Measurements from ENCODE around the gene SRXN1. TPM values are rescaled to one million over a fixed set of nuclear protein-coding genes. Genes with fewer than 3 reads are reported as not detected.
"Not testable (repeated sequence)": the region's sequence is repeated elsewhere in the genome, so short reads cannot be mapped to it uniquely, and the experiment has no call there.

Gene SRXN1
- total and polyA plus RNA-seq, 2 experiments from 2014 or later: 21.4 to 21.6 TPM

- no peak for DNase-seq (ENCODE audit: low read depth in 1 of 2, low spot score in 1 of 2)
- no peak overlapping the region for H3K27ac ChIP-seq
- TF ChIP-seq CTCF (IDR thresholded peaks at IDR 0.05; ENCODE audit: low read depth, low read length): no peak
Observed at GRCh38 chr20:642398-643174, 10.4 kb downstream of the SRXN1 start.

GRCh38 chr20:642013-642397 lies 11.0 kb downstream of the SRXN1 start:
- H3K36me3 ChIP-seq; DNase-seq (ENCODE audit: low read depth in 1 of 2, low spot score in 1 of 2); H3K4me3 ChIP-seq; H3K9me3 ChIP-seq (ENCODE audit: low read depth); H3K4me1 ChIP-seq (ENCODE audit: low read depth); H3K27ac ChIP-seq; H3K27me3 ChIP-seq: not testable (repeated sequence)

More at GRCh38 chr20:642398-643174, 10.4 kb downstream of the SRXN1 start:
- no peaks in the 10 kb centered on the region for H3K27me3 ChIP-seq
- no peaks in the 10 kb centered on the region for H3K9me3 ChIP-seq (ENCODE audit: low read depth)
- H3K36me3 ChIP-seq: peaks cover 1% of the 10 kb centered on the region
- no peak overlapping the region for H3K4me3 ChIP-seq
- no peaks in the 10 kb centered on the region for H3K4me1 ChIP-seq (ENCODE audit: low read depth)

GRCh38 chr20:641516-641875 lies 11.5 kb downstream of the SRXN1 start:
- DNase-seq (ENCODE audit: low read depth in 1 of 2, low spot score in 1 of 2): no peak
- Histone ChIP-seq H3K36me3 (no peaks in the 10 kb centered on the region), H3K4me1 (ENCODE audit: low read depth) (no peaks in the 10 kb centered on the region), H3K4me3 (no peak overlapping the region), H3K27ac (no peak overlapping the region), H3K9me3 (ENCODE audit: low read depth) (no peaks in the 10 kb centered on the region), H3K27me3 (no peaks in the 10 kb centered on the region)
- TF ChIP-seq CTCF (IDR thresholded peaks at IDR 0.05; ENCODE audit: low read depth, low read length): no peak

GRCh38 chr20:640674-641515 lies 12.1 kb downstream of the SRXN1 start:
- no peak overlapping the region for H3K4me3 ChIP-seq
- peak overlapping the region; percentile 48 for H3K27ac ChIP-seq
- H3K9me3 ChIP-seq (ENCODE audit: low read depth): no peaks in the 10 kb centered on the region
- no peaks in the 10 kb centered on the region for H3K27me3 ChIP-seq
- no peak for TF ChIP-seq CTCF (IDR thresholded peaks at IDR 0.05; ENCODE audit: low read depth, low read length)
- no peaks in the 10 kb centered on the region for H3K4me1 ChIP-seq (ENCODE audit: low read depth)
- no peaks in the 10 kb centered on the region for H3K36me3 ChIP-seq
- DNase-seq (ENCODE audit: low read depth in 1 of 2, low spot score in 1 of 2): no peak

- DNase-seq (ENCODE audit: low read depth in 1 of 2, low spot score in 1 of 2): no peak
- Histone ChIP-seq H3K27ac (no peak overlapping the region), H3K36me3 (no peaks in the 10 kb centered on the region), H3K4me1 (ENCODE audit: low read depth) (no peaks in the 10 kb centered on the region), H3K4me3 (no peak overlapping the region), H3K9me3 (ENCODE audit: low read depth) (no peaks in the 10 kb centered on the region), H3K27me3 (no peaks in the 10 kb centered on the region)
- no peak for TF ChIP-seq CTCF (IDR thresholded peaks at IDR 0.05; ENCODE audit: low read depth, low read length)
Observed at GRCh38 chr20:638579-638978, 14.4 kb downstream of the SRXN1 start.

- H3K4me1 ChIP-seq (ENCODE audit: low read depth): no peaks in the 10 kb centered on the region
- no peak for TF ChIP-seq CTCF (IDR thresholded peaks at IDR 0.05; ENCODE audit: low read depth, low read length)
- no peaks in the 10 kb centered on the region for H3K27me3 ChIP-seq
- H3K9me3 ChIP-seq (ENCODE audit: low read depth): no peaks in the 10 kb centered on the region
- DNase-seq (ENCODE audit: low read depth in 1 of 2, low spot score in 1 of 2): no peak
- no peaks in the 10 kb centered on the region for H3K36me3 ChIP-seq
- H3K4me3 ChIP-seq: no peak overlapping the region
- H3K27ac ChIP-seq: no peak overlapping the region
Observed at GRCh38 chr20:637559-637958, 15.4 kb downstream of the SRXN1 start.
